Mesodermal cell (in vitro differentiated cells): Measurements from ENCODE around the gene UCHL3. TPM values are rescaled to one million over a fixed set of nuclear protein-coding genes. Genes with fewer than 3 reads are reported as not detected.

ENCODE experiments used
- H3K27ac ChIP-seq: 2 replicates; pipeline ENCODE4 v1.7.0; 2013; ENCODE audit warnings: mild to moderate bottlenecking, low read depth, low read length, moderate library complexity; ENCODE audit not compliant: severe bottlenecking
- H3K36me3 ChIP-seq: 2 replicates; pipeline ENCODE4 v1.7.1; 2013; ENCODE audit warnings: mild to moderate bottlenecking, low read length, moderate library complexity; ENCODE audit not compliant: control insufficient read depth, insufficient read depth
- H3K4me1 ChIP-seq: one replicate; pipeline ENCODE4 v1.7.1; 2013; ENCODE audit warnings: mild to moderate bottlenecking, low read length; ENCODE audit not compliant: insufficient read depth, control insufficient read depth, poor library complexity, severe bottlenecking
- H3K4me3 ChIP-seq: 2 replicates; pipeline ENCODE4 v1.7.0; 2013; ENCODE audit warnings: low read length, control low read depth, mild to moderate bottlenecking; ENCODE audit not compliant: insufficient read depth, poor library complexity, severe bottlenecking; ENCODE audit errors: extremely low read depth
- H3K9me3 ChIP-seq: 2 replicates; pipeline ENCODE4 v1.7.1; 2013; ENCODE audit warnings: mild to moderate bottlenecking, low read length, moderate library complexity; ENCODE audit not compliant: control insufficient read depth
- WGBS, 2 experiments: methylation state at CpG; one replicate each; pipeline ENCODE4 v1.1.5; 2013; ENCODE audit warnings: missing lambda C conversion rate in 2 of 2; ENCODE audit not compliant: insufficient coverage in 2 of 2; 5-methylcytosine and 5-hydroxymethylcytosine counted together
- polyA plus RNA-seq, 2 experiments: library from polyadenylated mRNA; stranded (reverse); fragments of 50-300 nt; gene quantifications; one replicate each; pipeline ENCODE4 v1.2.3, GENCODE V29; 2013

Gene UCHL3
- polyA plus RNA-seq (2013, experiment 1 of 2) = 23.9 TPM
- polyA plus RNA-seq (2013, experiment 2 of 2) = 30.2 TPM

DNA sequence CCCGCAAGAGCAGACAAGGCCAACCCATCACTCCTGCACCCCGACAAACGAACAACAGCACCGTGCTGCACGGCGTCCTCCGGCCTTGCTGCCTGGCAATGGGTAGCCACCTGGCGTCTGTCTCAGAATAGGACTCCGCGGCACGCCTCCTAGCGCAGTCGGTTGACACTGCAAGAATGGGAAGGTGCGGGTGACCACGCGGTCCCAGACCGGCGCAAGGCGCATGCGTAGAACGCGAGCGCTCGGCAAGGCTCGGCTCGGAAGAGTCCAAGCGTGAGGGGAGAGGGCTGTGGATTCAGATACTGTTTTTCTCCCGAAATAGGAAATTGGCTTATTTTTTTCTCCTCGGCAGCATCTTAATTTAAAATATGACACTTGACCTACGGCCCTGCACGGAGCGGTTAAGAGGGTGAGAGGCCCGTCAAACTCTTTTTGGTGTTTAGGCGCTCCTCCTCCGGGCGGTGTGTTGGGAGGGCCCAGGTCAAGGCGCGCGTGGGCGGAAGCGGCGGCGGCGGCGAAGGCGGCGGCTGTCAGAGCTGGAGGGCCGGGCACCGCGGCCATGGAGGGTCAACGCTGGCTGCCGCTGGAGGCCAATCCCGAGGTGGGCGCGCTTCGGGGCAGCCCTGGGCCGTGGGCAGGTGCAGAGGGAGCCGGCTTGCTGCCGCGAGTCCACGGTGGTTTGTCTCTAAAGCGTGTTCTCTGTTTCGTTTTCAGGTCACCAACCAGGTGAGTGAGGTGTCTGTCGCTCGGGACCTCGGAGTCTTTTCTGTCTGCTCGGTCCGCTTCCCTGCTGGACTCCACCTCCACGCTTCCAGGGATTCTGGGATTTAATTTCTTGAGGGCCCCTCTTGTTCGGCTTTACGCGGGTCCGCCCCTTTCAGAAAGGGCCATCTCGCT lies at the start of gene UCHL3:
UCHL3 (plus strand) TSS at position 530 of the 897 bp plus-strand sequence; CDS start at position 560, 30 bp downstream.
- H3K4me3 ChIP-seq = peak within 1 kb of the TSS; percentile 88
- no peaks in the 10 kb centered on the region for H3K4me1 ChIP-seq
- H3K36me3 ChIP-seq = peaks cover 3% of the 10 kb centered on the region
- 0 to 1% methylated on average over 49 to 70 of the region's 74 CpGs for WGBS, 2 experiments
- H3K27ac ChIP-seq = peak within 1 kb of the TSS; percentile 94
- H3K9me3 ChIP-seq = no peaks in the 10 kb centered on the region

DNA sequence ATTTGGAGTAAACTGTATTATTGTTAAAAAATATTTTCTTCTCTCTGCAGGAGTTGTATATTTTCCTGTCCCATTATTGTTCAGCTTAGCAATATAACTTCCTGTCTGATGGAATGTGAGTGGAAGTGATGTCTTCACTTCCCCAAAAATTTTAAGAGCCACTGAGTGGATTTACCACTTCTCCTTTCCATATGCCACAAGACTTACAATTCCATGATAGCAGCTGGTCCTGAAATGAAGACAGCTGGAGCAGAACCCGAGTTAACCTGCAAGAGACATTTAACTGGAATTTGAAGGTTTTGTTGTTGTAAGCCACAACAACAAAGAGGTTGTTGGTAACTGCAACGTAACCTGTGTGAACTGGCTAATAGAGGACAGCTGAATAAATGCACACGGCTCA lies 44.3 kb upstream of the UCHL3 start:
- Histone ChIP-seq H3K36me3 (no peaks in the 10 kb centered on the region), H3K9me3 (no peaks in the 10 kb centered on the region), H3K4me3 (no peak overlapping the region), H3K4me1 (no peaks in the 10 kb centered on the region), H3K27ac (no peak overlapping the region)
- WGBS, 2 experiments = 90 to 100% methylated on average over 1 to 2 of the region's 3 CpGs

DNA sequence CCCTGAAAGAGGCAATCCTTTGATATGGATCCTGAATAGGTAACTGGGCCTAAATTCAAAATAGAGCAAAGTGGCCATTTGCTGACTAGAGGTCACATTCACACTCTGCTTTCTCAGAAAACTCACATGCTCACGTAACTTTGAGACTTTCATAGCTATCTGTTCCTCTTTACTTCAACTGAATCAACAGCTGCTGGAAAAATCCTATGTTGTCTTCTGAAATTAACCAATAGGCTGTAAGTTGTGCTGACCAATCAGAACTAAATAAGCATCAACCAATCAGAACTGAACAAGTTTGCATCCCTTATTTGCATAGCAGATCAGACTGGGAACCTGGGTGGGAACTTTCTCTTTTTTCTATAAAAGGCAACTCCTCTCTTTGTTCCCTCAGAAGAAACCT lies 43.6 kb upstream of the UCHL3 start:
- WGBS, 2 experiments = 100% methylated on average over 1 of the region's 1 CpG
- H3K4me1 ChIP-seq = no peaks in the 10 kb centered on the region
- no peak overlapping the region for H3K4me3 ChIP-seq
- H3K36me3 ChIP-seq = no peaks in the 10 kb centered on the region
- no peak overlapping the region for H3K27ac ChIP-seq
- H3K9me3 ChIP-seq = no peaks in the 10 kb centered on the region

DNA sequence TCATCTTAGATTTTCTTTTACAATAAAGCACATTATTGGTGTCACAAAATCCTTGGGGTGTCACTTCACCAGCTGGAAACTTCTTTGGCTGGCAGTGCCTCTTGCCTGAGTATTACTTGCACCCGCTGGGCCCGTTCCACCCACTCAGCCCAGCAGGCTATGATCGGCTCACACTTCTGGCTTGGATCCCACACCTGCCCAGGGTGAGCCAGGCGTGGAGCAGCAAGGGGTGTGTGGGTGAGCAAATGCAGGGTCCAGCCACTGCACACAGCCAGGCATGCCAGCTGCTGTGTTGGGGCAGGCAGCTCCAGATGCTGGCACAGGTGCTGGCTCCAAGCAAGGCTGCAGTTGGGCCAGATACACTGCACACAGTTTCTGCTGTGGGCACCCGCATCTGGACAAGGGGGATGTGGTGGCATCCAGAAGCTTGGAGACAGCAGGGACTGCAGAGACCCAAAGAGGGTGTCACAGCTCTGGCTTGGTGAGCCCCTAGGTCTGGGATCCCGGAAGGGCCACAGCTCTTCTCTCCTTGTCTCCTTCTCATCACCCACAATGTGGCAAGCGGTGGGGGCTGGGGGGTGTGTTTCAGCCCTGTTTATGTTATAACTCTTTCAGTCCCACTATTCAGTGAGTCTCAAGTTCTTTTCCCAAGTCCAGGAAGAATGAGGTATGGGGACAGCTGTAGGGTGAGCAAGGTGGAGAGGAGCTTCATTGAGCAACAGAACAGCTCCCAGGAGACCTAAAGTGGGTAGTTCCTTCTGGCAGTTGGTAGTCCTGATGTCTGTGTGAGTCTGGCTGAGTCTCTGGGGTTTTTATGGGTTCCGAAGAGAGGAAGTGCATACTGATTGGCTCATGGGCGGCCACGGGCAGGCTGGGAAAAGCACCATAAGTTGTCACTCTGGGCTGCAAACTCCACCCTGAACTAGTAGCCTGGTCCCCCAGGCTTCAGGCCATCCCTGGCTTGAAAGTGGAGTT lies 42.3 kb upstream of the UCHL3 start:
- H3K9me3 ChIP-seq = no peaks in the 10 kb centered on the region
- 92 to 95% methylated on average over 4 to 8 of the region's 10 CpGs for WGBS, 2 experiments
- no peak overlapping the region for H3K4me3 ChIP-seq
- H3K27ac ChIP-seq = no peak overlapping the region
- H3K4me1 ChIP-seq = no peaks in the 10 kb centered on the region
- no peaks in the 10 kb centered on the region for H3K36me3 ChIP-seq

DNA sequence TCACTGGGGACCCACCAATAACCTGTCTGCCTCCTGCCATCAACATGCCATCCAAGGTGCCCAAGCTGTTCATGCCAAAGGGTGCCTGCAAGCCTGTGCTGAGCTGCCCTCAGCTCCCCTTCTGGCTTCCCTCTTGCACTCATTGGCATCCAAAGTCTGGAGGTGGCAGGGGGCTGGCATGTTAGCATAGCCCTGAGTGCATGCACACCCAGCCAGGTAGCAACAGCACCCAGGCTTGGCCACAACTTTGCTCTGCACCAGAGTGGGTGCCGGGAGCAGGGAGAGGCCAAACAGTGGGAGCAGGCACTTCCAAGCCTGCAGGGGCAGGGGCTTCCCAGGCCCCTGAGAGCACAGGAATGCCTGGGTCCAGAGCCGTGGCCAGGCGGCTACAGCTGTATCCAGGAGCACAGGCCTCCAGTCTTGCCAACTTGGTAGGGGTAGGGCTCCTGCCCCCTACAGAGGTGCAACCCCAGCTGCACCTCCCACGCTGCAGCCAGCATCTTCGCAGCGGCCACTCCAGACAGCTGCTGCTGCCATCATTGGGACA lies 41.5 kb upstream of the UCHL3 start:
- Histone ChIP-seq H3K9me3 (no peaks in the 10 kb centered on the region), H3K4me3 (no peak overlapping the region), H3K27ac (no peak overlapping the region), H3K36me3 (no peaks in the 10 kb centered on the region), H3K4me1 (no peaks in the 10 kb centered on the region)
- 81 to 84% methylated on average over 5 to 6 of the region's 6 CpGs for WGBS, 2 experiments

DNA sequence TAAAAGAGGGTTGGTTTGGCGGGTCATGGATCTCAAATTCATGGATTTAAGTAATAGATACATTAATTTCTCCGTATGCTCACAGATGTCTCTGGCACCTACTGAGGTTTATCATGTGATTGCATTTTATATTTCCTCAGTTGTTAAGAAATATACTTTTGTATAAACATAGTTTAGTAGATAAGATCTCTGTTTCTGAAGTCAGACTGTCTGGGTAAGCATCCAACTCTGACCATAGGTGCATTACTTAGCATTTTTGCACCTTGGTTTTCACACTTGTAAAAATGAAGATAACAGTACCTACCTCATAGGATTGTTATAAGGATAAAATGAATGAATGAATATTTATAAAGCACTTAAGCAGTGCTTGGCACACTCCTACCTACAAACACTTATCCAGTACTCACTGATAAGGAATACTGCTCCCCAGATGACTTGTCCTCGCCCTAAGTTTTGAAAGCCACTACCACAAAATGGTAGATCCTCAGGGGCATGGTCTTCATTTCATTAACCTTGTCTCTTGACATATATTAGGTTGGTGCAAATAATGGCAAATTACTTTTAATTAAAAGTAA lies 38.5 kb upstream of the UCHL3 start:
- no peaks in the 10 kb centered on the region for H3K36me3 ChIP-seq
- no peak overlapping the region for H3K4me3 ChIP-seq
- H3K27ac ChIP-seq = no peak overlapping the region
- H3K4me1 ChIP-seq = no peaks in the 10 kb centered on the region
- WGBS, 2 experiments = no CpG with 5 or more reads among the region's 3 CpGs
- no peaks in the 10 kb centered on the region for H3K9me3 ChIP-seq

DNA sequence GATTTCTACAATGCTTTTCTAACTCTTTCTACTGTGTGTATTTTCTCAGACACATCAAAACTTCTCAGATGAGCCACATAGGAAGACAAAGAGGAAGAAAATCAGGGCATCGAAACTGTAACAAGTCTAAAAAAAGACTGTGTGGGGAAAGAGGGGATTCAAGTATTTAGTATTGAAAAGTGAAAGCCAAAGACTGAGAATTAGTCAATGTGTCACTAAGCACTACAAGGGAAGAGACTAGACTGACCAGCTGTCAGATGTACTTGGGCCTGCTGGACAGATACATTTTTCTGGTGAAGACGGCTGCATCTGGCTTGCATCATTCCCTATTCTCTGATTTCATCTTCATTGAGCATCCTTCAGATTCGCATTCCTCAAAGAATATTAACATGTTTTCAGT lies 37.3 kb upstream of the UCHL3 start:
- Histone ChIP-seq H3K27ac (no peak overlapping the region), H3K36me3 (no peaks in the 10 kb centered on the region), H3K4me3 (no peak overlapping the region), H3K9me3 (no peaks in the 10 kb centered on the region), H3K4me1 (no peaks in the 10 kb centered on the region)
- WGBS, 2 experiments = 89 to 100% methylated on average over 1 of the region's 3 CpGs

DNA sequence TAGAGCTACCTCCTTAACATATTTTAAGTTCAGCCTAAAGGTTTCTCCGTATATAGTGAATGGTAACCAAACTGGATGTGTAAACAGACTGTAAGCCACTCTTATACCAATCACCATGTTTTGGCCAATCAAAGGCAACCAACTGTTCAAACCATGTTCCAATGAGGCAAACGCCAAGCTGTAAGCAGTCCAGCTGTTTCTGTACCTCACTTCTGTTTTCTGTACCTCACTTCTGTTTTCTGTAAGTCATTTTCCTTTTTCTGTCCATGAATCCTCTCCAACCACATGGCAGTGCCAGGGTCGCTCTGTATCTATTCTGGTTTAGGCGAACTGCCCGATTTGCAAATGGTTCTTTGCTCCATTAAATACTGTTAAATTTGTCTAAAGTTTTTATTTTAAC lies 36.3 kb upstream of the UCHL3 start:
- Histone ChIP-seq H3K9me3 (no peaks in the 10 kb centered on the region), H3K27ac (no peak overlapping the region), H3K36me3 (no peaks in the 10 kb centered on the region), H3K4me1 (no peaks in the 10 kb centered on the region), H3K4me3 (no peak overlapping the region)
- WGBS, 2 experiments = 73 to 97% methylated on average over 1 to 3 of the region's 5 CpGs

DNA sequence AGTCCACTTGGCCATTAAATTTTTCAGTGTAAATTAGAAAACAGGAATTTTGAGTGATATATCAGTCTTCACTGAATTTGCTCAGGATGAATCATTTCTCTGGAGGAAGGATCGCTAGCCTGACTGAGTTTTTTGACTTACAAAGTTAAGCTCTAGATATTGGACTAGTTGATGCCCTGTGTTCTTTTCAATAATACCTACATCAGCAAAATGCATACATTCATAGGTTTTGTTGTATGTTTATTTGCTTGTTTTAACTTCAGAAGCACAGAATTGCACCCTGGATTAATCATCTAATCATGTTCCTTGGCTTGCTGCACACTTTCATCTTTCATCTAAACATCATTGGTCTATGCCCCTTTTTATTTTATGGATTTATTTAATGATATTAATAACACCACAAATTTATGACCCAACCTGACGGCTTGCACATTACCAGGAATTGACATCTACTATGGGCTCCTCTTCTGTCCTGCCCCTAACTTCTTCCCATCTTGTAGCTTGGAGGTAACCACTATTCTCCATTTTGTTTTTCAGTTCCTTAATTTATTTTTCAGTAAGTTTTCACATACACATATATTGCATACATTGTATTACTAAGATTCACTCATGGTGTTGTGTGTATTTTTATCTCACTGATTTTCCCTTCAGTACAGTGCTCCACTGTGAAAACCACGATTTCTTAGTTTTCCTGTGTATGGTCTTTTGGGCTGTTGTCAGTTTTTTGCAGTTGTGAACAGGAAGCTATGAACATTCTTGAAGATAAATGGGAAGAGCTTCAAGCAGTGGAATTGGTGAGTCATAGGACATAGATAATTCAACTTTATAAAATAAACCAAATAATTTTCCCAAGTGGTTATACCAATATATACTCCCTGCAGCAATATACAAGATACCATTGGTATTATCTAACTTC lies 35.3 kb upstream of the UCHL3 start:
- WGBS, 2 experiments = 83% methylated on average over 1 of the region's 3 CpGs; no CpG with 5 or more reads in 1 of the 2 experiments
- no peaks in the 10 kb centered on the region for H3K9me3 ChIP-seq
- no peaks in the 10 kb centered on the region for H3K36me3 ChIP-seq
- H3K4me1 ChIP-seq = no peaks in the 10 kb centered on the region
- H3K4me3 ChIP-seq = no peak overlapping the region
- no peak overlapping the region for H3K27ac ChIP-seq
